WTC11 (cell line): ENCODE measurements around the gene ADA. TPM values are rescaled to one million over a fixed set of nuclear protein-coding genes. Genes with fewer than 3 reads are reported as not detected.

Experiments
- ATAC-seq: fragments of 200-7000 bp; cut with Tn5 transposase; 2 replicates; pipeline ENCODE4 v1.10.0; 2021; ENCODE audit warnings: mild to moderate bottlenecking, moderate library complexity
- CTCF ChIA-PET: fragments of 300-600 bp; sonication (Branson Sonifier 250); formaldehyde crosslinking; loops from one replicate; lab custom pipeline; 2021; ENCODE audit warnings: antibody characterized with exemption; lab: Charles Lee
- POLR2A ChIA-PET: fragments of 350-600 bp; sonication (Branson Sonifier 250); formaldehyde crosslinking; loops from one replicate; lab custom pipeline; 2021; ENCODE audit warnings: antibody characterized with exemption; lab: Charles Lee
- DNase-seq: peaks from one replicate; pipeline ENCODE4 v3.0.0; 2021; ENCODE audit warnings: low spot score
- H3K27ac Mint-ChIP-seq: 2 replicates; pipeline ENCODE4 v1.8.0; 2021; ENCODE audit warnings: mixed read lengths
- H3K27me3 Mint-ChIP-seq: 2 replicates; pipeline ENCODE4 v1.8.0; 2021; ENCODE audit warnings: low read depth, mild to moderate bottlenecking, moderate library complexity, mixed read lengths
- H3K36me3 Mint-ChIP-seq: 2 replicates; pipeline ENCODE4 v1.8.0; 2021; ENCODE audit warnings: mixed read lengths
- H3K4me1 Mint-ChIP-seq: 2 replicates; pipeline ENCODE4 v1.8.0; 2022; ENCODE audit warnings: mixed read lengths
- H3K4me3 Mint-ChIP-seq: 2 replicates; pipeline ENCODE4 v1.8.0; 2021; ENCODE audit warnings: mild to moderate bottlenecking, moderate library complexity, mixed read lengths
- H3K9me3 Mint-ChIP-seq: 2 replicates; pipeline ENCODE4 v1.8.0; 2021; ENCODE audit warnings: mixed read lengths
- AFF4 ChIP-seq: sonication (generic); formaldehyde crosslinking; IDR thresholded peaks from 2 replicates; pipeline ENCODE4 v1.8.1; 2023; ENCODE audit warnings: mild to moderate bottlenecking, missing genetic modification reagents, borderline replicate concordance
- ATF6 ChIP-seq: sonication (generic); formaldehyde crosslinking; IDR thresholded peaks from 2 replicates; pipeline ENCODE4 v1.8.1; 2023; ENCODE audit warnings: mild to moderate bottlenecking, missing genetic modification reagents
- CDX4 ChIP-seq: fragments of 250-450 bp; sonication (Bioruptor Pico); IDR thresholded peaks from 2 replicates; pipeline ENCODE4 v1.9.0; 2021; ENCODE audit warnings: moderate library complexity, mild to moderate bottlenecking, inconsistent platforms, borderline replicate concordance
- CREM ChIP-seq: sonication (generic); formaldehyde crosslinking; IDR thresholded peaks from 2 replicates; pipeline ENCODE4 v1.8.1; 2022; ENCODE audit warnings: mild to moderate bottlenecking, missing genetic modification reagents, moderate library complexity
- E2F4 ChIP-seq: sonication (generic); formaldehyde crosslinking; IDR thresholded peaks from 2 replicates; pipeline ENCODE4 v1.8.1; 2022; ENCODE audit warnings: low read depth, mild to moderate bottlenecking, moderate library complexity, missing genetic modification reagents, borderline replicate concordance
- E2F5 ChIP-seq: sonication (generic); formaldehyde crosslinking; IDR thresholded peaks from 2 replicates; pipeline ENCODE4 v1.8.1; 2022; ENCODE audit warnings: mild to moderate bottlenecking, moderate library complexity, missing genetic modification reagents
- ETV6 ChIP-seq: sonication (generic); formaldehyde crosslinking; IDR thresholded peaks from 2 replicates; pipeline ENCODE4 v1.8.1; 2022; ENCODE audit warnings: mild to moderate bottlenecking, missing genetic modification reagents
- MYBL2 ChIP-seq: sonication (generic); formaldehyde crosslinking; IDR thresholded peaks from 2 replicates; pipeline ENCODE4 v1.8.1; 2023; ENCODE audit warnings: mild to moderate bottlenecking, moderate library complexity, missing genetic modification reagents
- NFE2L1 ChIP-seq: sonication (generic); formaldehyde crosslinking; IDR thresholded peaks from 2 replicates; pipeline ENCODE4 v1.8.1; 2023; ENCODE audit warnings: missing genetic modification reagents
- NR2C2 ChIP-seq: sonication (generic); formaldehyde crosslinking; IDR thresholded peaks from 2 replicates; pipeline ENCODE4 v1.8.0; 2022; ENCODE audit warnings: mild to moderate bottlenecking, missing genetic modification reagents
- PREB ChIP-seq: sonication (generic); formaldehyde crosslinking; IDR thresholded peaks from 2 replicates; pipeline ENCODE4 v1.8.1; 2022; ENCODE audit warnings: mild to moderate bottlenecking, missing genetic modification reagents, moderate library complexity, borderline replicate concordance
- SOX15 ChIP-seq: fragments of 250-450 bp; sonication (Bioruptor Pico); IDR thresholded peaks from 2 replicates; pipeline ENCODE4 v1.9.0; 2021; ENCODE audit warnings: mild to moderate bottlenecking
- TCF7 ChIP-seq: sonication (generic); formaldehyde crosslinking; IDR thresholded peaks from 2 replicates; pipeline ENCODE4 v1.8.0; 2022; ENCODE audit warnings: mild to moderate bottlenecking, low read depth, missing genetic modification reagents, moderate library complexity
- TEAD1 ChIP-seq: sonication (generic); formaldehyde crosslinking; IDR thresholded peaks from 2 replicates; pipeline ENCODE4 v1.8.0; 2022; ENCODE audit warnings: mild to moderate bottlenecking, missing genetic modification reagents
- ZBTB43 ChIP-seq: sonication (generic); formaldehyde crosslinking; IDR thresholded peaks from 2 replicates; pipeline ENCODE4 v1.8.1; 2023; ENCODE audit warnings: mild to moderate bottlenecking, missing genetic modification reagents
- ZMAT4 ChIP-seq: fragments of 250-450 bp; sonication (Bioruptor Pico); IDR thresholded peaks from 2 replicates; pipeline ENCODE4 v1.9.0; 2021; ENCODE audit warnings: mild to moderate bottlenecking
- ZNF121 ChIP-seq: sonication (generic); formaldehyde crosslinking; IDR thresholded peaks from 2 replicates; pipeline ENCODE4 v1.8.0; 2023; ENCODE audit warnings: missing genetic modification reagents
- ZNF138 ChIP-seq: sonication (generic); formaldehyde crosslinking; conservative IDR thresholded peaks from 2 replicates; pipeline ENCODE4 v1.8.1; 2022; ENCODE audit warnings: mild to moderate bottlenecking, moderate library complexity, missing genetic modification reagents
- ZNF263 ChIP-seq: sonication (generic); formaldehyde crosslinking; IDR thresholded peaks from 2 replicates; pipeline ENCODE4 v1.8.1; 2022; ENCODE audit warnings: low read depth, mild to moderate bottlenecking, moderate library complexity, missing genetic modification reagents
- ZNF671 ChIP-seq: fragments of 250-450 bp; sonication (Bioruptor Pico); IDR thresholded peaks from 2 replicates; pipeline ENCODE4 v1.8.0; 2021; ENCODE audit warnings: mild to moderate bottlenecking
- ZSCAN18 ChIP-seq: fragments of 250-450 bp; sonication (Bioruptor Pico); IDR thresholded peaks from 2 replicates; pipeline ENCODE4 v2.1.2; 2022; ENCODE audit warnings: mild to moderate bottlenecking, moderate library complexity
- total RNA-seq: library from RNA; stranded (reverse); gene quantifications from 3 replicates; pipeline ENCODE4 v1.2.3, GENCODE V29; 2021

ADA gene
- total RNA-seq, 1 experiment from 2014 or later: 19.7 TPM

- TF ChIP-seq ZBTB43 (CRISPR knock-in tag) (no peak), PREB (no peak), NR2C2 (CRISPR knock-in tag) (no peak), NFE2L1 (CRISPR knock-in tag) (no peak), CREM (no peak), E2F4 (CRISPR knock-in tag) (no peak), ZNF121 (no peak), ZNF671 (CRISPR knock-in tag) (no peak), ZMAT4 (CRISPR knock-in tag) (no peak)
These were observed 10.2 kb downstream of the ADA start (continued) for GRCh38 chr20:44641325-44641724.

GRCh38 chr20:44640522-44640921, 11.0 kb downstream of the ADA start:
- H3K27me3 Mint-ChIP-seq: no peaks in the 10 kb centered on the region; the same call in 1 of the 2 replicates
- H3K36me3 Mint-ChIP-seq: peaks cover 20% of the 10 kb centered on the region
- peaks cover 41% of the 10 kb centered on the region for H3K4me1 Mint-ChIP-seq
- no peak overlapping the region for H3K27ac Mint-ChIP-seq
- ChIA-PET POLR2A (no interaction called here), CTCF (no interaction called here)
- no peak for DNase-seq
- TF ChIP-seq CDX4: no peak
- no peak for TF ChIP-seq ETV6 (CRISPR knock-in tag)
- TF ChIP-seq MYBL2 (CRISPR knock-in tag): no peak
- TF ChIP-seq TEAD1 (CRISPR knock-in tag): no peak
- TF ChIP-seq ATF6 (CRISPR knock-in tag): no peak
- TF ChIP-seq ZSCAN18 (CRISPR knock-in tag): no peak
- TF ChIP-seq E2F5 (CRISPR knock-in tag): no peak
- TF ChIP-seq TCF7 (CRISPR knock-in tag): no peak
- no peak for TF ChIP-seq ZNF138 (CRISPR knock-in tag)
- TF ChIP-seq NR2C2 (CRISPR knock-in tag): no peak
- TF ChIP-seq ZNF263 (CRISPR knock-in tag): no peak
- TF ChIP-seq SOX15 (CRISPR knock-in tag): no peak
- TF ChIP-seq AFF4 (CRISPR knock-in tag): no peak
- peaks cover 10% of the 10 kb centered on the region for H3K9me3 Mint-ChIP-seq
- H3K4me3 Mint-ChIP-seq: no peak overlapping the region
- ATAC-seq: no peak
